GM12865 (cell line): ENCODE results near the gene SLC16A8.
"Not testable (repeated sequence)": the region's sequence is repeated elsewhere in the genome, so short reads cannot be mapped to it uniquely, and the experiment has no call there.

Source experiments
- DNase-seq: peaks from one replicate; pipeline ENCODE4 v3.0.0; 2010; ENCODE audit warnings: low read depth
- H3K4me3 ChIP-seq: 2 replicates; pipeline ENCODE4 v1.5.1; 2011; ENCODE audit warnings: mild to moderate bottlenecking, low read depth, low read length, control low read depth
- TF ChIP-seq, protein P1 (sequence below): IDR thresholded peaks from 2 replicates; pipeline ENCODE4 v1.5.1; 2011; ENCODE audit warnings: low read length, control low read depth, low read depth, inconsistent platforms; ENCODE audit not compliant: insufficient read depth; ENCODE audit errors: missing control alignments

Gene SLC16A8

DNA sequence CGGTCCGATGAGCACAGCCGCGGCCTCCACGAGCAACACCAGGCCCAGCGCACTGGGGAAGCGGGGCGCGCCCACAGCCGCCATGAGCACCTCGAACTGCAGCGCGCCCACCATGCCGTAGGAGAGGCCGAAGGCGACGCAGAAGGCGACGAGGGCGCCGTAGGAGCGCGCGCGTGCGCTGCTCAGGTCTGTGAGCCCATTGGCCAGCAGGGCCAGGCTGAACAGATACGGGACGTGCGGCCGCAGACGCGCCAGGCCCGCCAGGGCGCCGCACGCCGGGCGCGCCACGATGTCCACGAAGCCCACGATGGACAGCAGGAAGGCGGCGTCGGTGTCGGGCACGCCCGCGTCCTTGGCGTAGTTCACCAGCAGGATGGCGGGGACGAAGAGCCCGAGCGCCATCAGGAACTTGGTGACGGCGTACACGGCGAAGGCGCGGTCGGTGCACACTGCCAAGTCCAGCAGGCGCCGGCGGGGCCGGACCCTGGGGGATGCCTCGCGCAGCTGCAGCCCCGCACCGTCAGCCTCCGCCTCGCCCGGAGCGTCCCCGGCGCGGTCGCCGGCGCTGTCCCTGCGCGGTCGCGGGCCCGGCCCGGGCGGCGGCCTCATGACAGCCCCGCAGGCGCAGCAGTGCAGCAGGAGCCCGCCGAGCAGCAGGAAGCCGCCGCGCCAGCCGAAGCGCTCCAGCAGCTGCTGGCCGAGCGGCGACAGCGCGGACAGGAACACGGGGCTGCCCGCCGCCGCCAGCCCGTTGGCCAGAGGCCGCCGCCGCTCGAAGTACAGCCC is 2.9 kb downstream of the SLC16A8 start:
- TF ChIP-seq, protein P1, sequence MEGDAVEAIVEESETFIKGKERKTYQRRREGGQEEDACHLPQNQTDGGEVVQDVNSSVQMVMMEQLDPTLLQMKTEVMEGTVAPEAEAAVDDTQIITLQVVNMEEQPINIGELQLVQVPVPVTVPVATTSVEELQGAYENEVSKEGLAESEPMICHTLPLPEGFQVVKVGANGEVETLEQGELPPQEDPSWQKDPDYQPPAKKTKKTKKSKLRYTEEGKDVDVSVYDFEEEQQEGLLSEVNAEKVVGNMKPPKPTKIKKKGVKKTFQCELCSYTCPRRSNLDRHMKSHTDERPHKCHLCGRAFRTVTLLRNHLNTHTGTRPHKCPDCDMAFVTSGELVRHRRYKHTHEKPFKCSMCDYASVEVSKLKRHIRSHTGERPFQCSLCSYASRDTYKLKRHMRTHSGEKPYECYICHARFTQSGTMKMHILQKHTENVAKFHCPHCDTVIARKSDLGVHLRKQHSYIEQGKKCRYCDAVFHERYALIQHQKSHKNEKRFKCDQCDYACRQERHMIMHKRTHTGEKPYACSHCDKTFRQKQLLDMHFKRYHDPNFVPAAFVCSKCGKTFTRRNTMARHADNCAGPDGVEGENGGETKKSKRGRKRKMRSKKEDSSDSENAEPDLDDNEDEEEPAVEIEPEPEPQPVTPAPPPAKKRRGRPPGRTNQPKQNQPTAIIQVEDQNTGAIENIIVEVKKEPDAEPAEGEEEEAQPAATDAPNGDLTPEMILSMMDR, result no peak
- H3K4me3 ChIP-seq, result no peak overlapping the region
- DNase-seq, result no peak

DNA sequence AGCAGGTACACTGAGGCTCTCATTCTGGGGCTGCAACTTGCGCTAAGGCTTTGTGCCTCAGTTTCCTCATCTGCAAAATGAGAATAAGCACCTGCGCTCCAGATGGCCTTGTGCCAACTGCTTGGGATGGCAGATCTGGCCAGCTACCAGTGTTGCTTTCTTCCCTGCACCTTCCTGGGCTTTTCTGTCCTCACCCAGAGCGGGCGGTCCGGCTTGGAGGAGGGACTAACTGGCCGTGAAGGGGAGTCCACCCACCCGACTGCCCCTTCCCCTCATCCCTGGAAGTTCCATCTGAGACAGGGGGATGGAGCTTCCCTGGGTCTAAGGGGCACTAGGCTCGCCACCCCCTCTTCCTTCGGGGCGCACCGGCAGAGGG is 3.5 kb downstream of the SLC16A8 start:
- H3K4me3 ChIP-seq, result no peak overlapping the region
- DNase-seq, result no peak
- TF ChIP-seq, protein P1, result no peak

DNA sequence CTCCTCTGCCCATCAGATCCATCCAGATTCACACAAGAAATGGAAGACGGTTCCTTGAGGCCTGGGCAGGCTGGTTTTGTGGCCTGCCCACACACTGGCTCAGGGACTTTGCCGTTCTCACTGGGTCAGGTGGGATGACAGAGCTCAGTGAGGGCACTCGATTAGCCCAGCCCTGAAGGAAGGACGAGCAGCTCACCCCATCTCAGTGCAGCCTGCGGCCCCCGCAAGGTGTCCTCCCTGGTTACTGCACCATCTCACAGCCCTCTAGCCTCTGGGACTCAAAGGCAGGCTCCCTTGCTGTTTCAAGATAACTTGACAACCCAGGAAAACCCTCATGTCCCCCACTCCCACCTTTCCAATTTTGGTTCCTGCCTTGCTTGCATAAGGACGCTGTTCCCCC is 4.2 kb downstream of the SLC16A8 start:
- TF ChIP-seq, protein P1, result no peak
- no peak overlapping the region for H3K4me3 ChIP-seq
- no peak for DNase-seq

DNA sequence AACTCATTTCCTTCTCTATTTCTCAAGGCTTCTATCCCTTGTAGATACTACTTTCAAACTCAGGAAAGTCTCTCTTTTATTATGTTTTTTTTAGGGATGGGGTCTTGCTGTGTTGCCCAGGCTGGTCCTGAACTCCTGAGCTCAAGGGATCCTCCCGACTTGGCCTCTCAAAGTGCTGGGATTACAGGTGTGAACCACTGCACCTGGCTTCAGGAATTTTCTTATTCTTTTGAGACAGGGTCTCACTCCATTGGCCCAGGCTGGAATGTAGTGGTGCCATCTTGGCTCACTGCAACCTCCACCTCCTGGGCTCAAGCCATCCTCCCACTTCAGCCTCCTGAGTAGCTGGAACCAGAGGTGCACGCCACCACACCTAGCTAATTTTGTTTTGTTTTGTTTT is 4.8 kb downstream of the SLC16A8 start:
- H3K4me3 ChIP-seq, DNase-seq: not testable (repeated sequence)

DNA sequence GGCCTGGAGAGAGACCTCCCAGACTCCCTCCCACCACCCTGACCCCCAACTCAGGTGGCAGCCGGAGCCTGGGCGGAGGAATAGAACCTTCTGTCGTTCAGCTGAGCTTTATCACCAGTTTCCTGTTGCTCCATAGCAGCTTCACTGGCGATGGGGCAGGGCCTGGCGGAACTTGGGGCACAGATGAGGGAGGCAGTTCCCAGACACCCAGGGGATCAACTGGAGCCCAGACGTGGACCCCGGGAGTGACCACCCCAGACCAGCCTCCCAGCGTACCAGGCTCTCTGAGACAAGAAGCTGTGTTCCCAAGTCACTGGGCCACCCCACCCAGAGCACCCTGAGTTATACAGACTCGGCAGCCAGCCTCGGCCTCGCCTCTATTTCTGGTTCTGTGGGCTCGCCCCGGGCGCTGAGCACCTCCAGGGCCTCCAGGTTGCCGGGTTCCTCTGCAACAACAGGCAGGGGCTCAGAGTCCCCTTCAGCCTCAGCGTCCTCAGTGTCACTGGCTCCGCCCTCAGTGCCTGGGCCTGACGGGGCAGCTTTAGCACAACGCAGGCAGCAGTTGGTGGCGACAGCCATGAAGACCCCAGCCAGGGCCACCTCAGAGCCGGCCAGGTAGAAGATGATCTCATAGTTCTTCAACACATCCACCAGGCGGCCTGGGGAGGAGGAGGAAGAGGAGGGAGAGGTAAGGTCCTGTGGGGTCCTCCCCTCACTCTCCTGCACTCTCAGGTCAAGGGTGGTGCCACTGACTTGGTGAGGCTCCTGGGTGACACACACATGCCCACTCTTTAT is 5.7 kb downstream of the SLC16A8 start:
- TF ChIP-seq, protein P1, result no peak
- no peak overlapping the region for H3K4me3 ChIP-seq
- DNase-seq, result no peak

DNA sequence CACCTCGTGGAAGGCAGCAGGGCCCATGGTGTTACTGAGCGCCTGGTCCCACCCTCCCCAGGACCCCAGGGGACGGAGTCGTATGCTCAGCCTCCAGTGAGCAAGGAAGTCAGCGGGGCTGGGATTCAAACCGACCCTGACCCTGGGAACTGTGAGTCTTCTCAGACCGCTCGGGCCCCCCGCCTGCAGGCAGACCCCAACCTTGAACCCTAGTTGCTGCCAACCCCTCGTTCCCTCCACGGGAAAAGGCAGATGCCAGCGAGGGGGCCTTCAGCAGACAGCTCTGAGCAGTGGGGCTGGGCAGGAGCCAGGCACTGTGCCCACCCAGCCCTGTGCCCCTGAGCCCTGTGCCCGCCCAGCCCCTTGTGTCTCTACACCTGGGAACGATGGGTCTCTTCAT is 6.4 kb downstream of the SLC16A8 start:
- no peak for DNase-seq
- H3K4me3 ChIP-seq, result no peak overlapping the region
- TF ChIP-seq, protein P1, result no peak

DNA sequence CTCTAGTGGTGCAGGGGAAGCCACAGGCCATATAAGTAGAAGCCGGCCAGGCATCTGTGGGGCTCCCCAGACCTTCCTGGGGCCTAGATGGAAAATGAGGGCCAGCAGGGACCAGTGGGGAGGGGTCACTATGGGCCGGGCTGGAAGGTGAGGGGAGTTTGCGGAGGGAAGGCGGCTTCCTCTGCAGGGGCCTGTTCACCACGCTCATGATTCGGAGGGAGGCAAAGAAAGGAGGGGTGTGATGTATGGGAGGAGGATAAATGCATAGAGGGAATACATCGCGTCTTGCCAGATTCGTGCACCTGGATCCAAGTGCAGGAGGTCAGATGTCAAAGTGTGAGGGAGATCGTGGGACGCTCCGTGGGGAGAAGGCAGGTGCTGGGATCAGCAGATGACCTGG is 6.9 kb downstream of the SLC16A8 start:
- TF ChIP-seq, protein P1, result no peak
- H3K4me3 ChIP-seq, result no peak overlapping the region
- no peak for DNase-seq
